Myometrial cell (primary cell): ENCODE data around the gene PKD2. TPM values are rescaled to one million over a fixed set of nuclear protein-coding genes. Genes with fewer than 3 reads are reported as not detected.

Source experiments
- total RNA-seq: library from RNA; depleted of rRNA; stranded (reverse); fragments of >200 nt; gene quantifications from 2 replicates; pipeline ENCODE4 v1.2.3, GENCODE V29; 2015

Gene PKD2
- 34.4 and 40.1 TPM in 2 replicates for total RNA-seq

DNA sequence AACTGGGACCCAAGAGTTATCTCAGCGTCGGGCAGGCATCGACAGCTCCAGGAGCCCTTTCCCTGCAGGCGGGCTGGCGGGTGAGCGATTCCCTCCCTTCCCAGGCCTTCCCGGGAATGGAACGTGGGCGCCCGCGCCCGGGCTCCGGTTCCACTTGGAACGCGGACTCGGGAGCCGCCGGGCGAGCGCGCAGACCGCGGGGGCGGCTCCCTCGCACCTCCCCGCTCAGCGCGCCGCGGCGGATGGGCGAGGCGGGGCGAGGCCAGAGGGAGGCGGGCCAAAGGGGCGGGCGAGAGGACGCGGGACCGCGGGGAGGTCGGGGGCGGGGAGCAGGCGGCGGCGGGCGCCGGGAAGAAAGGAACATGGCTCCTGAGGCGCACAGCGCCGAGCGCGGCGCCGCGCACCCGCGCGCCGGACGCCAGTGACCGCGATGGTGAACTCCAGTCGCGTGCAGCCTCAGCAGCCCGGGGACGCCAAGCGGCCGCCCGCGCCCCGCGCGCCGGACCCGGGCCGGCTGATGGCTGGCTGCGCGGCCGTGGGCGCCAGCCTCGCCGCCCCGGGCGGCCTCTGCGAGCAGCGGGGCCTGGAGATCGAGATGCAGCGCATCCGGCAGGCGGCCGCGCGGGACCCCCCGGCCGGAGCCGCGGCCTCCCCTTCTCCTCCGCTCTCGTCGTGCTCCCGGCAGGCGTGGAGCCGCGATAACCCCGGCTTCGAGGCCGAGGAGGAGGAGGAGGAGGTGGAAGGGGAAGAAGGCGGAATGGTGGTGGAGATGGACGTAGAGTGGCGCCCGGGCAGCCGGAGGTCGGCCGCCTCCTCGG lies at the start of gene PKD2:
Gene PKD2 (plus strand): TSS at position 332 of the 818 bp plus-strand sequence. CDS start 99 bp downstream, at position 431.

DNA sequence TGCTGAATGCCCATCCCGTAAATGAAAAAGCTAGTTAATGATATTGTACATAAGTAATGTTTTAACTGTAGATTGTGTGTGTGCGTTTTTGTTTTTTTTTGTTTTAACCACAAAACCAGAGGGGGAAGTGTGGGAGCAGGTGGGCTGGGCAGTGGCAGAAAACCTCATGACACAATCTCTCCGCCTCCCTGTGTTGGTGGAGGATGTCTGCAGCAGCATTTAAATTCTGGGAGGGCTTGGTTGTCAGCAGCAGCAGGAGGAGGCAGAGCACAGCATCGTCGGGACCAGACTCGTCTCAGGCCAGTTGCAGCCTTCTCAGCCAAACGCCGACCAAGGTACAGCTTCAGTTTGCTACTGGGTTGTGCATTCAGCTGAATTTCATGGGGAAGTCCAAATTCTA lies 32.0 kb upstream of the PKD2 start, which contains the start of gene SPP1:
Gene SPP1 (plus strand): TSS at position 249 of the 400 bp plus-strand sequence. CDS start 1,182 bp downstream, outside the sequence.

Other genes with a start within 250 kb of the PKD2 start
- not detected in 2 replicates for gene IBSP, start 208.1 kb upstream of the PKD2 start, total RNA-seq
- not detected in 2 replicates for gene MEPE, start 174.7 kb upstream of the PKD2 start, total RNA-seq
- 0.29 and 1.8 TPM in 2 replicates for gene SPP1, start 31.9 kb upstream of the PKD2 start, total RNA-seq
- gene ABCG2, start 151.0 kb downstream of the PKD2 start, total RNA-seq, result 0.29 and 1.2 TPM in 2 replicates